Left hindlimb (tissue), 1 donor: ENCODE measurements around the gene ARHGAP4.
A peak's percentile ranks its signal among the peaks of the same experiment; 100 is the strongest.

Experiments used
- DNase-seq: peaks from one replicate; pipeline ENCODE4 v3.0.0-alpha.2; 2018

The ARHGAP4 gene

GRCh38 chrX:153924149-153924861, 1.8 kb downstream of the ARHGAP4 start:
- DNase-seq = peak; percentile 37

- peak; percentile 73 for DNase-seq
Measured at GRCh38 chrX:153922932-153923857, 2.9 kb downstream of the ARHGAP4 start.

- DNase-seq = peak; percentile 28
Measured at GRCh38 chrX:153921511-153922446, 4.3 kb downstream of the ARHGAP4 start.

- no peak for DNase-seq
Measured at GRCh38 chrX:153921070-153921469, 5.0 kb downstream of the ARHGAP4 start.

GRCh38 chrX:153920546-153920945, 5.5 kb downstream of the ARHGAP4 start:
- no peak for DNase-seq

GRCh38 chrX:153919281-153919680, 6.8 kb downstream of the ARHGAP4 start:
- DNase-seq = no peak

GRCh38 chrX:153917869-153918268, 8.2 kb downstream of the ARHGAP4 start:
- DNase-seq = no peak

- no peak for DNase-seq
Measured at GRCh38 chrX:153913701-153914100, 12.4 kb downstream of the ARHGAP4 start.

GRCh38 chrX:153913211-153913610, 12.9 kb downstream of the ARHGAP4 start:
- DNase-seq = no peak

GRCh38 chrX:153911798-153912197, 14.3 kb downstream of the ARHGAP4 start:
- no peak for DNase-seq

GRCh38 chrX:153910446-153910845, 15.6 kb downstream of the ARHGAP4 start:
- no peak for DNase-seq

- DNase-seq = no peak
Measured at GRCh38 chrX:153909980-153910360, 16.1 kb downstream of the ARHGAP4 start.

- no peak for DNase-seq
Measured at GRCh38 chrX:153909024-153909979, 16.8 kb downstream of the ARHGAP4 start.

- DNase-seq = no peak
Measured at GRCh38 chrX:153908219-153908860, 17.7 kb downstream of the ARHGAP4 start.

GRCh38 chrX:153907456-153907855, 18.6 kb downstream of the ARHGAP4 start:
- no peak for DNase-seq

- DNase-seq = no peak
Measured at GRCh38 chrX:153906126-153906917, 19.7 kb downstream of the ARHGAP4 start.

GRCh38 chrX:153905481-153906095, 20.5 kb downstream of the ARHGAP4 start:
- no peak for DNase-seq

- no peak for DNase-seq
Measured at GRCh38 chrX:153903991-153904957, 21.8 kb downstream of the ARHGAP4 start, which contains the start of gene AVPR2. Gene AVPR2 (plus strand): TSS chrX:153904673. CDS start chrX:153905146, 473 bp downstream.
